PC-9 (cell line): ENCODE measurements around the gene MRPL12.

Source experiments
- CTCF ChIP-seq: fragments of 200-600 bp; sonication (generic); conservative IDR thresholded peaks from 2 replicates; pipeline ENCODE4 v1.6.1; 2017; ENCODE audit warnings: mixed run types, antibody characterized with exemption, mild to moderate bottlenecking, moderate library complexity
- EZH2 ChIP-seq: fragments of 200-600 bp; sonication (generic); IDR thresholded peaks from 2 replicates; pipeline ENCODE4 v1.8.0; 2017; ENCODE audit warnings: antibody characterized with exemption, low read depth

DNA sequence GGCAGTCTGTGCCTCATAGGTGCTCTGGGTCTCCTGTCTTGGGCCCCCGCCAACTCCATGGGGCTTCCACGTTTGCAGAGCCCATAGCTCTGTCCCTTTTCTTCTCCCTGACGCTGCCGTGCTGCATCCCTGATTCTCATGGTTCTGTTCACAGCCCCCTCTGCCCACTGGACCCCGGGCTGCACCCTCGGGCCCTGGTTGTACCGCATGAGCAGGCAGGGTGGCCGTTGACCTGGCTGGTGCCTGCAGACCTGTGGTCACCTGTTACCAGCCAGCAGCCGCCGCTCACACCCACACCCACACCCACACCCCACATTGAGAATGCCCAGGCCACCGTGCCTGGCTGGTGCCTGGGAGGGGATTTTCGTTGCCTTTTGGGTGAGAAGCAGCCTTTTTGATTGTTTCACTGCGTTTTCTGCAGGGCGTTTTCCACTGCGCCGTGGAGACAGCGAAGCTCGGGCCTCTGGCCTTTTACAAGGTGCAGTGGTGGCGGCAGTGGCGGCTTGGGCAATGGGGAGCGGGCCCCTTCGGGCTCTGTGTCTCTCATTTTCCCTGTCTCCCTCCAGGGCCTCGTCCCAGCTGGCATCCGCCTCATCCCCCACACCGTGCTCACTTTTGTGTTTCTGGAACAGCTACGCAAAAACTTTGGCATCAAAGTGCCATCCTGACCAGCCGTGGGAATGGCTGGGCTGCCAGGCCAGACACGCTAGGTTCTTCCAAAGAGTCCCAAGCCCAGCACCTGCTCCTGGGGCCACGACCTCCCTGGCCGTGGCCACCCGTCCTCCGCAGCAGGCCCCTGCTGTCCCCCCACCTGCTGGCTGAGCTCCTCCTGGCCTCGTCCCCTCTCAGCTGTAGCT lies 16.5 kb downstream of the MRPL12 start:
- TF ChIP-seq CTCF (no peak), EZH2 (no peak)
